GM18498 (cell line): Measurements from ENCODE around the gene LRRK2.
A peak's percentile ranks its signal among the peaks of the same experiment; 100 is the strongest.
"Not testable (repeated sequence)": the region's sequence is repeated elsewhere in the genome, so short reads cannot be mapped to it uniquely, and the experiment has no call there.

ENCODE experiments used
- ATAC-seq: cut with Tn5 transposase; IDR thresholded peaks from one replicate; pipeline ENCODE4 v1.9.1; 2021; ENCODE audit warnings: mild to moderate bottlenecking, moderate library complexity; ENCODE audit not compliant: unreplicated experiment

The LRRK2 gene

DNA sequence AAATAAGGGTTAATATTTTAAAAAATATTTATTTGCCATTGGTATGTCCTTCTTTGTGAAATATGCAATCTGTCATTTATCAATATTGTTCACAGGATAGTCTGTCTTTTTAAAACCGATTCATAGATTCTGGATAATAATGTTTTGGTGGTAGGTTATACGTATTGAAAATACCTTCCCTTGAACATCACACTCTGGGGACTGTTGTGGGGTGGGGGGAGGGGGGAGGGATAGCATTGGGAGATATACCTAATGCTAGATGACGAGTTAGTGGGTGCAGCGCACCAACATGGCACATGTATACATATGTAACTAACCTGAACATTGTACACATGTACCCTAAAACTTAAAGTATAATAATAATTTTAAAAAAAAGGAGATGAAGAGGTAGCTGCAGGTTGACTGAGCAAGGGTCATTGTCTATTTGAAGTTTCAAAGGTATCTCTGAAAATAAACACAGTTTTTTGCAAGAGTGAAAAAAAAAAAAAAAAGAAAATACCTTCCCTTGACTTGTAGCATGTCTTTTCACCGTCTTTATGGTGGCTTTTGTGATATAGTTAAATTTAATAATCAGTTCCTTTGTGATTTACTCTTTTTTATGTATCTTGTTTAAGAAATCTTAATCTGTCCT is 19.8 kb downstream of the LRRK2 start:
- not testable (repeated sequence) for ATAC-seq

DNA sequence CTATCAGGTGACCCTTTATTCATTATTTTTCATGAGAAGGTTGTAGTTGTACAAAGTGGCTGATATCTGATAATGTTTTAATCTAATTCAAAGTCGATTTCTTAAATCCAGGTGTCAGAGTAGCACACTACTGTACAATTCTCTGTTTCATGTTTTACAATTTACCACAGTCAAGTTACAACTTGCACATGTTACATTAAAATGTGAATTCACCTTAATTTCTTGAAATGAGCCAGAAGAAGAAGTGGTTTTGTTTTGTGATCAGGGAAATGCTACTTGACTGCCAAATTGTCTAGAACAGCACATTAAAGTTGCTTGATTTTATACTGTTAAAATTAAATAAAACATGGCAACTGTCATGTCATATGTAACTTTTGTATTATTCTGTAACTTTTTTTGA is 23.2 kb downstream of the LRRK2 start:
- no peak for ATAC-seq

DNA sequence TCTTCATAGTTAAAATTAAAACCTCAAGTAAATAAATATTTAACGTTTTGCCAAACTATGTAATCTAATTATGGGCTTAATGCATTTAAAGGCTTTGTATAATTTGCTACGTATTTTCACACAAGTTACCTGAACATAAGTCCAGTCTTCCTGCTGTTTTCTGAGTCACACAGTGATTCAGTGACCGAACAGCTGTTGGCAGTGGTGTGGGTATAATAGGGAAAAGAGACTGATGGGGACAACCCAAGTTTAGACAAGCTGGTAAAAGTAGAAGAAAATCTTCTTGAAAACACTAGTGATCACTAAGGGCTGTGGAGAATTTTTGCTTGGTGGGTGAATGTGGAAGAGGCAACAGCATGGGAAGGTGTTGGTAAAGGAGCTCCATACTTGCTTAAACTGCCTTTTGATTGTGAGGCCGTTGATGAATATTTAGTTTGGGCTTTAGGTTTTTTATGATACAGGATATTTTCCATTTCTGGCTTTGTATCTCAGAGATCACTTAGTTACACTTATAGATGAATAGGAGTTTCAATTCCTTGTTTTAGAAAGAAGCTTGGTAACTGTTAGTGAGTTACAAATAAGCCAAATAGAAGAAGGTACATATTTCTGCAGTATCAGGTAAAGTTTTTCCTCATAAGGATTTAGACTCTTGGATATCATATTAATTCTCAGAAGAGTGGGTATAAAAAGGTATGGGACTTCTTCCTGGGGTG is 23.9 kb downstream of the LRRK2 start:
- peak; percentile 70 for ATAC-seq

DNA sequence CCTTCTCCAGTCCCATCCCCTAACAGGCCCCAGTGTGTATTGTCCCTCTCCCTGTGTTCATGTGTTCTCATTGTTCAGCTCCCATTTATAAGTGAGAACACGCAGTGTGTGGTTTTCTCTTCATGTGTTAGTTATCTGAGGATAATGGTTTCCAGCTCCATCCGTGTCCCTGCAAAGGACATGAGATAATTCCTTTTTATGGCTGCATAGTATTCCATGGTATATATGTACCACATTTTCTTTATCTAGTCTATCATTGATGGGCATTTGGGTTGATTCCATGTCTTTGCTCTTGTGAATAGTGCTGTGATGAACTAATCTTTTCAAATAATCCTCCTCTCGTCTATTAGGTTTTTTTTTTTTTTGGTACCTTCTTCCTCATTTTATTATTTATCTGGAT is 25.9 kb downstream of the LRRK2 start:
- ATAC-seq: not testable (repeated sequence)

DNA sequence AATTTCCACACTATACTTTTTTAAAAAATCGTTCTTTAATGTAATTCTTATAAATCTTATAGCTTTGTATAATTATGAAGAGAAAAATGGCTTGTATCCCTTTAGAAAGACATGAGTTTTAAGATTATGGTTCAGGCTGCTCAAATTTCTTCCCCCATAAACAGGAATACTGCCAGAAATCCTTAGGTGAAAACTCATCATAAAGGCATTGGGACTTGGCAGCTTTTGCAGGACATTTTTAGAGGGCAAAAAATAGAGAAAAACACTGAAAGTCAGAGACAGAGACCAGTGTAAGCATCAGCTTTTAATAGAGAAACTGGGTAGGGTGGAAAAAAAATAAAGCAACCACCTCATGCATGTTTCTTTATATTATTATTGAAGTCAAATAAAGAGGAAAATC is 29.1 kb downstream of the LRRK2 start:
- no peak for ATAC-seq

DNA sequence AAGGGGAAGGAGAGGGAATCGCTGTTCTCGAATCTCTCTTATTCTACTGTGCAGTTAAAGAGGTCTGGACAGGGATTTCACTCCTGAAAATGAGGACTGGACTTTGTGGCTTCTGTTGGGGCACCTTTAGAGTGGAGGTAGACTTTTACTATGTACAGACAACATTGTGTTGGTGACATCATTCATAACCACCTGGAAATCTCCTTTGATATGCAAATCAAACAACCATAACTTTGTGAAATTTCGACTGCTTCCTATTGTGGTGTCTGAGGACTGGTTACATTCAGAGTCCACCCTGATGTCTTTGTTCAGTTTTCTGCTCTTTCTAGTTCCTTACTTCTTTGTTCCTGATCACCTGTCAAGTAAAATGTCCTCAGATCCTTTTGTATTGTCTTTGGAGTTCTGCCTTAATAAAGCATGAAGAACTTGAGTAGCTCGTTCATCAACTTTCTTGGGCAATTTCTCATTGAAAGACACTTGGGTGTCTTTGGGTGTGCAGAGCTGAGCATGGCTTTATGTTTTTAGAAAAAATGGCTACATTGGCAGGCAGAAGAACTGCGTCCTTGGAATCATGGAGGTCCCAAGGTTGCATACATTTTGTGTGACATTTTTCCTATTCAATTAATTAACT is 29.8 kb downstream of the LRRK2 start:
- ATAC-seq: no peak

DNA sequence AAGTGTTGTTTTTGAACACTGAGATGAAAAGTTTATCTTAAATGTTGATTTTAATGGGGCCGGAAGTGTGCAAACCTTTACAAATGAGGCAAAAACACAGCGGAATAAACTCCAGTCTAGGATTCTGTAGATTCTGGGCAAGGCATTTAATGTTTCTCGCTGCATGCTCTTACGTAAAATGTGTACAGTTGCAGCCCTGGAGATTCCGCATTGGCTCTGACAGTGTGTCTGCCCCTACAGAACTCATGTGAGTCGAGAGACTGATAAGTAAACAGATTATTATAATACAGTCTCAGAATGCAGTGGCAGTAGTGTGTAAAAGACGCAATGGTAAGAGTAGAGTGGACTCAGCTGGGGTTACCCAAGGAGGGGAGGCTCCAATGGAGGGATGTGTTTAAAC is 33.6 kb downstream of the LRRK2 start:
- no peak for ATAC-seq

DNA sequence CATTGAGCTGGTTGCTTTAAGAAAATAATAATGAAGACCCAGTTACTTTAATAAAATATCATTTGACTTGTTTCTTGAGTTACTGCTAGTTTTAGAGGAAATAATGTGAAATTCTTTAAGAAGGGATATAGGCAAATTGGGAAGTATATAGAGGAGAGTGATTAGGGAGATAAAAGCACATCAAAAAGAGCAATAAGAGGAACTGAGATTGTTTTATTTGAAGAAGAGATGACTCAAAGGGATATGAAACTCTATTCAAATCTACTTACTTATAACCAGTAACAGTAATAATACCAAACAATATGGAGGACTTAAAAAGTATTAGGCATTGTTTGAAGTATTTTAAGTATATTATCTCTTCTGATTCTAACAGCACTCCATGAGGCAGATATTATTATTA is 37.1 kb downstream of the LRRK2 start:
- ATAC-seq: peak; percentile 79

DNA sequence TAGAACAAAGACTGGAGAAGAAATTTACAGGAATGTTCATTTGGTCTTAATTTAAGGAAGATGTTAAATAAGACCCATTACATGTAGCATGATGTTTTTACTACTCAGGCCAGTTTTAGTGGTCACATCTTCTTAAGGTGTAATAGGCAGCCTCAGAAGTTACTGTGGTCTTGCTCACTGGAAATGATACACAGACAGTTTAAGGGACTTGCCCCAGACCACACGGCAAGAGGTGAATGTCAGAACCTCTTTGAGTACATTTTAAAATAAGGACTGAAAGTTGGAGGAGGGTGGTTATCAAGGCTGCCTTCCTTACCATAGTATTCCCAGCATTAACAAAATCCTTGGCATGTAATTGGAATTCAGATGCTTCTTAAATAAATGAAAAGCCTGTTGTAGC is 37.9 kb downstream of the LRRK2 start:
- peak; percentile 91 for ATAC-seq

DNA sequence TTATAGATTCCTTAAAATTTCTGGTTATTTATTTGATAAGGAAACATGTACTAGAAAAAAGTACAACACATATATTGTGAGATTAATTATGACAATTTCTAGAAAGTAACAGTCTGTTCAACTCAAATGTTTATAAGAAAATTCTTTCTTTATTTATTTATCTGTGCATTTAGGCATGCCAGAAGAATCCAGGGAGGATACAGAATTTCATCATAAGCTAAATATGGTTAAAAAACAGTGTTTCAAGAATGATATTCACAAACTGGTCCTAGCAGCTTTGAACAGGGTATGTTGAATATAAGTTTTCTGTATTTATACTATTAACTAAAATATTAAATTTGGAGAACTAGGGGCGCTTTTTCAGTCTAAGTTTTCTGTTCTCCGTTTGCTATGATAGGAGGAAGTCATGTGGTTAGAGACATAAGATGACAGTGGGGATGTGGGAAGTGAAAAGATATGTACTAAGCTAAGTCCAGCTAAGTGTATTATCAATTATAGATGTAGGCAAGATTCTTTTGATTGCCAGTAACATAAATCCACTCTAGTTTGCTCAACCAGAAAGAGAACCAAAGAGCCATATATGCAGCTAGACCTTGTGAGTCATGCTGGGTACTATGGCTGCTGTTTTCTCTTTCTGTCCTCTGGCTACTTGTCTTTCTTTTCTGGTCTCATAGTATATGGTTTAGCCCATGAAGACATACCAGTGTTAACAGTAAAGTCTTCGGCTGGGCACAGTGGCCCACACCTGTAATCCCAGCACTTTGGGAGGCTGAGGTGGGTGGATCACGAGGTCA is 39.0 kb downstream of the LRRK2 start:
- ATAC-seq: no peak

DNA sequence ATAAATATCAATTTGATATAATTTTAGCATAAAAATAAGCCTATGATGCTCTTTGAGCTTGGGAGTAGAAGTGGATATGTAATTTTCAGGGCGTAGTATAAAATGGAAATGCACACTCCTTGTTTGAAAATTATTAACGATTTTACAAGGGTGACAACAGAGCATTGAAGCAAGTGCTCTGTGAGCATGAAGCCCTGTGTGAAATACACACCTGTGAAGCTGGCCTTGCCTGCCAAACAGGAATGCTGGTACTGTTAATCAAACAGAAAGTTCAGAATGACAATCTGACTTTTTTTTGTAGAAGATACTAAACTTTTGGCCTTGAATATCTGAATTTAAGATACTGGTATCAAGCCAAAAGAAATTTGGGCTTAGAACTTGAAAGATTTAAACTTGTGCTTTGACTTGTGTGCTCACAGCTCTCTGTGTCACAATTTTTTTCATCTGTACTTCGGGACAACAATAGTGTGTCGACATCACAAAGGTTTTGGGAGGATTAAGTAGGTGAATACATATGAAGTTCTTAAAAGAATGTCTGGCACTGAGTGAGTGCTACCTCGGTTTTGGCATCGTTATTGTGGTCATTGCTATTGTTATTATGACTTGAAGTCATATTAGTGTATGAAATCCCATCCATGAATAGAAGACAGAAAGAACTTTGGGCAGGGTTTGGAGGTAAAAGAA is 47.3 kb downstream of the LRRK2 start:
- ATAC-seq: no peak

DNA sequence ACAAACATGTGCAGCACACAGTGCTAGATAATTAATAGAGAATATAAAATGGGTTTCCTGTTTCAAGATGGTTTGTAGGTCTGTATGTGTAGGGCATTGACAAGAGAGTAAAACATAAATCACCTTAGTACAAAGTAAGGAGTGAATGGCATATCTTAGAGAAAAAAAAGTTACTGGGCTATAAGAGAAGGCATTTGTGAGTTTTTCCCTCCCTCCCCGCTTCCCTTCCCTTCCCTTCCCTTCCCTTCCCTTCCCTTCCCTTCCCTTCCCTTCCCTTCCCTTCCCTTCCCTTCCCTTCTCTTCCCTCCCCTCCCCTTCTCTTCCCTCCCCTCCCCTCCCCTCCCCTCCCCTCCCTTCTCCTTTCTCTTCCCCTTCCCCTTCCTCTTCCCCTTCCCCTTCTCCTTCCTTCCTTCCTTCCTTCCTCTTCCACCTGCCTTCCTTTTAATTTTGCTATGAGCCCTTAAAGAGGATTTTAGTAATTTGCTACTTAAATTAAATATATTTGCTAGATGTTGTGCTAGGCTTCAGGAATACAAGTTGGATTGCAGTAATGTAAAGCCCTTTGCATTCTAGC is 57.1 kb downstream of the LRRK2 start:
- ATAC-seq: no peak

DNA sequence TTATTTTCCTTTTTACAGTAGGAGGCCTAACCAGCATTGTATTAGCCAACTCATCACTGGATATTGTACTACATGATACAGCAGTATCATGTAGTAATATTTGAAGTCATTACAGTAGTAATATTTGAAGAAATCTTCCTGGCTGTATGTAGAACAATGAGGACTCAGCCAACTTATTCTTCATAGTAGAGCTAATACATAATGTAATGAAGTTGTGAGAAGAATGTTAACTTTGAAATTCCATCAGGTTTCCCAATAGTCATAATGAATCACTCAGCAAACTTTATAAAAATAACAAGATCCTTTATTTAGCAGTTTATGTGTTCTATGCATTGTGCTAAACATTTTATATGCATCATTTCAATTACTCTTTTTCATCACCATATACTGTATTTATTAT is 61.8 kb downstream of the LRRK2 start:
- ATAC-seq: no peak

DNA sequence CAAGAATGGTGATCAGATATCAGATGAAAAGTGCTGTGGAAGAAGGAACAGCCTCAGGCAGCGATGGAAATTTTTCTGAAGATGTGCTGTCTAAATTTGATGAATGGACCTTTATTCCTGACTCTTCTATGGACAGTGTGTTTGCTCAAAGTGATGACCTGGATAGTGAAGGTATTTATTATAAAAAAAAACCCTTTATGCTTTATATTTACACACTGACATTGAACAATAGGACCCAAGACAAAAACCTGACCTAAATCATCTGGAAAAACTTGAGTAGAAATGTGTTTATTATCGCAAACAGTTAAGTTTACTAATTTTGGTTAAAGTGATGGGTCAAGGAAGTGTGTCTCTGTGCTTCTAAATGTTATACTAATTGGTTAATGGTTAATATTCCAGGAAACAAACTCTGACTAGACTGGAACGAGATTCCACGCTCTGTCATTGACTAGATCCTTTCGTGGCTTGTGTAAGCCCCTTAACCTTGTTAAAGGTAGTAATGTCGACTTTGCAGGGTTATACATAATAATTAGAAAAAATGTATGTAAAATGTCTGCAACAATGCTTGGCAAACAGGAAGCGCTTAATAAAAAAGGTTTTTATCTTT is 62.7 kb downstream of the LRRK2 start:
- ATAC-seq: no peak

DNA sequence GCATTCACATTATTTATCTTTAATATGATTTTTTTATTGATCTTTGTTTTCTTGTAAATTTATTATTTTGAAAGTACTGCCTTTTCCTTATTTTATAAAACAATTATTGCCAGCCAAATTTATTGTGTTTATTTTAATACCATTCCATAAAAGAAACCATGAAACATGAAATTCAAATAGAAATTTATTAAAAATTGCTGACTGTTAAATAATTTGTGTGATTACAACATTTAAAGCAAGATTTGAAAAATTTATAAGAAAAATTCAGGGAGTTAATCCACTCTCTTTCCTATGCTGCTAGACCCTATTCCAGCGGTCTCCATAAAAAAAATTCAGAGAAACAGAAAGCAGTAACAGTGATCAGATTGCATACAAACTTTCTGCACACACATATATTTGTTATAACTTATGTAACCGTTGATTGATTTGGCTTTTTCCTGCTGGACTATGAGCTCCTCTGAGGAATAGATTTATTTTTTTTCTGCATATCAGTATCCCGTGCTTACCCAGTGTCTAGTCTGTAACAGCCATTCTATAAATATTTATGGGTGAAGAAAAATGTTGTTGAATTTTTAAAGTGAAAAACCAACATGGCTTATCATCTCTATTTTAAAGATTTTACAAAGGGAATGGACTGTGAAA is 68.1 kb downstream of the LRRK2 start:
- ATAC-seq: no peak

DNA sequence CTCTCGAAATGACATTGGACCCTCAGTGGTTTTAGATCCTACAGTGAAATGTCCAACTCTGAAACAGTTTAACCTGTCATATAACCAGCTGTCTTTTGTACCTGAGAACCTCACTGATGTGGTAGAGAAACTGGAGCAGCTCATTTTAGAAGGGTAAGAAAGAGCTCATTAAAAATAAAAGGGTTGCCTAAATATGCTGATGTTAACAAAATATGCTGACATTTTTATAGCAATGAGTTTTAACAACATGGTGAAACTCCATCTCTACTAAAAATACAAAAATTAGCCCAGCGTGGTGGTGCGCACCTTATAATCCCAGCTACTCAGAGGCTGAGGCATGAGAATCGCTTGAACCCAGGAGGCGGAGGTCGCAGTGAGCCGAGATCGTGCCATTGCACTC is 73.5 kb downstream of the LRRK2 start:
- no peak for ATAC-seq

DNA sequence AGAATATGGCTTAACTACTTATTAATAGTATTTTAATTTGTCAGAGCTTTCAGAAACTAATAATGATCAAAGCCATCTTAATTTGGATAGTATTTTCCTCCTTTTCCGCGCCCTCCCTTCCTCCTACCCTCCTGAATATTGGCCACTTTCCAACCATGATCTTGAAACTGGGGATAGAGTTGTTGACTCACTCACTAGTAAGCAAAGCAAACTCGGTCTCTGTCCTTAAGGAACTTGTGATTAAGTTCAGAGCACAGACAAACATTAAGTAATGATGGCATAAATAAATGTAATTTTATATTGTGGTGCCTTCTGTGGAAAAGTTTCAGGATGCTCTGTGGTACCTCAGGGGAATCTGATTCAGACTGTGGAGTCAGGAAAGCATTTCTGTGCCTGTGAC is 75.7 kb downstream of the LRRK2 start:
- ATAC-seq: no peak

DNA sequence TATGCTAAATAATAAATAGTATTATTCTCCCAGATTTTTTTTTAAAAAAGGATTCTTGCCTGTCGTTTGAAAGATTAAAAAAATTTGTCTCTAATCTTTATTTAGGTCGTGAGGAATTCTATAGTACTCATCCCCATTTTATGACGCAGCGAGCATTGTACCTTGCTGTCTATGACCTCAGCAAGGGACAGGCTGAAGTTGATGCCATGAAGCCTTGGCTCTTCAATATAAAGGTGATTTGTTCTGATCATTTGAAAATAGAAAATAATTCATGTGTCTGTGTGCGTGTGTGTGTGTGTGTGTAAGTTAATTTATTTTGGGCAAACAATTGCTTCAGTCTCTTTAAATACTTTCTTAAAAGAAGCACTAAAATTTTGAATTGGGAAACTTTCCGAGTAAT is 84.2 kb downstream of the LRRK2 start:
- no peak for ATAC-seq

DNA sequence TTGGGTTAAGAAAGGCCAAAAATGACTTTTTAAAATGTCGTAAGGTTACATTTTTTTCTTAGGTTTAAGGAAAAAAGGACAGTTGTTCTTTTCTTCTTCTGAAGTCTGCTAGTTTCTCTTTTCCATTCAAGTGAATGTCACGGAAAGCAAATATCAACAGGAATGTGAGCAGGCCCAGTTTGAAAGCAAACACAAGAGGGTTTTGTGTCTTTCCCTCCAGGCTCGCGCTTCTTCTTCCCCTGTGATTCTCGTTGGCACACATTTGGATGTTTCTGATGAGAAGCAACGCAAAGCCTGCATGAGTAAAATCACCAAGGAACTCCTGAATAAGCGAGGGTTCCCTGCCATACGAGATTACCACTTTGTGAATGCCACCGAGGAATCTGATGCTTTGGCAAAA is 85.4 kb downstream of the LRRK2 start:
- ATAC-seq: no peak

DNA sequence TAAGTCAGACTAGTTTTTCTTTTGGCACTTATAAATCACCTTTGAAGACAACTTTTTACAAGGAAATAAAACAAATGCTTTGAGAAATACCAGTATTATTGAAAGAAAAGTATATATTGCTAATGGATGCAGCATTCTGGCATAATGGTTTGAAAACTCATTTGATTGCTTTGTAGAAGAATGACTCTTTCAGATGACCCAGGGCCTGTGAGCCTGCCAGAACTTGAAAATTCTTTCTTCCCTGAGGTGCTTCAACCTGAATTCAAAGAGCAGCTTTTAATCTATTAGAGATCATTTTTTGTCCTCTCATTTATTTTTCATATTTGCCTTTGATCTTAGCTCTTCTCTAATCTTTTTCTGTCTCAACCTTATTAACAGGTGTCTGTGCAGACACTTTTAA is 87.4 kb downstream of the LRRK2 start:
- ATAC-seq: no peak
